Keratinocyte (primary cell): ENCODE data around the gene RAPGEF1. TPM values are rescaled to one million over a fixed set of nuclear protein-coding genes. Genes with fewer than 3 reads are reported as not detected.

ENCODE experiments used
- DNase-seq: peaks from one replicate; pipeline ENCODE4 v3.0.0-alpha.2; 2011; ENCODE audit warnings: low read depth, missing footprints, low spot score
- FAIRE-seq: peaks from 2 replicates; lab custom pipeline; 2011; peaks lifted over from hg19 to GRCh38; lab: Jason Lieb, UNC
- H2AFZ ChIP-seq: 2 replicates; pipeline ENCODE4 v1.6.0; 2012; ENCODE audit warnings: low read length, control low read depth, inconsistent platforms; ENCODE audit not compliant: control insufficient read depth
- H3K27ac ChIP-seq: 2 replicates; pipeline ENCODE4 v1.5.1; 2011; ENCODE audit warnings: low read length; ENCODE audit not compliant: control insufficient read depth, insufficient read depth
- H3K27me3 ChIP-seq: 3 replicates; pipeline ENCODE4 v1.6.0; 2011; ENCODE audit warnings: low read length; ENCODE audit not compliant: control insufficient read depth, insufficient read depth; ENCODE audit errors: extremely low read depth
- H3K36me3 ChIP-seq, 2 experiments: 2 replicates in 1 of 2; 3 replicates in 1 of 2; pipeline ENCODE4 v1.5.1; 2011; ENCODE audit warnings: low read length in 2 of 2, mild to moderate bottlenecking in 1 of 2; ENCODE audit not compliant: control insufficient read depth in 2 of 2, insufficient read depth in 2 of 2; ENCODE audit errors: extremely low read depth in 1 of 2
- H3K4me1 ChIP-seq: 3 replicates; pipeline ENCODE4 v1.5.1; 2011; ENCODE audit warnings: low read length; ENCODE audit not compliant: control insufficient read depth, insufficient read depth; ENCODE audit errors: extremely low read depth
- H3K4me2 ChIP-seq: 3 replicates; pipeline ENCODE4 v1.6.0; 2011; ENCODE audit warnings: low read depth, low read length; ENCODE audit not compliant: control insufficient read depth, insufficient read depth; ENCODE audit errors: extremely low read depth
- H3K4me3 ChIP-seq, 3 experiments: fragments of 200-600 bp in 1 of 3; sonication (generic) in 1 of 3; 2 replicates in 2 of 3; 3 replicates in 1 of 3; pipeline ENCODE4 v1.5.1; 2011 to 2016; ENCODE audit warnings: low read length in 3 of 3, mild to moderate bottlenecking in 3 of 3, control low read depth in 2 of 3, inconsistent platforms in 1 of 3, low read depth in 1 of 3, mixed read lengths in 1 of 3, mixed run types in 1 of 3, moderate library complexity in 1 of 3; ENCODE audit not compliant: control insufficient read depth in 2 of 3, insufficient read depth in 2 of 3; ENCODE audit errors: extremely low read depth in 1 of 3
- H3K79me2 ChIP-seq: 2 replicates; pipeline ENCODE4 v1.6.0; 2012; ENCODE audit warnings: low read length; ENCODE audit not compliant: control insufficient read depth, insufficient read depth
- H3K9ac ChIP-seq: 3 replicates; pipeline ENCODE4 v1.6.0; 2011; ENCODE audit warnings: low read length; ENCODE audit not compliant: control insufficient read depth, insufficient read depth; ENCODE audit errors: extremely low read depth
- H3K9me1 ChIP-seq: 3 replicates; pipeline ENCODE4 v1.6.0; 2011; ENCODE audit warnings: low read length; ENCODE audit not compliant: control insufficient read depth, insufficient read depth; ENCODE audit errors: extremely low read depth
- H3K9me3 ChIP-seq: 2 replicates; pipeline ENCODE4 v1.5.1; 2012; ENCODE audit warnings: low read depth, low read length; ENCODE audit not compliant: control insufficient read depth
- H4K20me1 ChIP-seq: 3 replicates; pipeline ENCODE4 v1.6.0; 2011; ENCODE audit warnings: low read length; ENCODE audit not compliant: control insufficient read depth, insufficient read depth; ENCODE audit errors: extremely low read depth
- EZH2 ChIP-seq: IDR thresholded peaks from one replicate; pipeline ENCODE4 v1.6.1; 2012; ENCODE audit warnings: inconsistent platforms, mild to moderate bottlenecking, low read length, moderate library complexity
- dilution Hi-C: fragments of 300-500 bp; cut with MboI; formaldehyde crosslinking; loops from one replicate; pipeline ENCODE4 v1.7.0; 2020; ENCODE audit warnings: low sequenced_read_pairs; ENCODE audit not compliant: extremely low pct_ligation_motif_present
- polyA plus RNA-seq, 5 experiments: library from polyadenylated mRNA; depleted of rRNA in 3 of 5; stranded (reverse) in 3 of 5; stranded (forward) in 1 of 5; unstranded in 1 of 5; fragments of >200 nt; gene quantifications; 1 replicate in 1 of 5; 2 replicates in 3 of 5; 3 replicates in 1 of 5; pipeline versions ENCODE4 v1.2.1 to v1.2.3, GENCODE V29; 2011 to 2012; ENCODE audit warnings: missing spikeins in 2 of 5, low read depth in 1 of 5, low replicate concordance in 1 of 5
- TF ChIP-seq, protein P1 (sequence below), 3 experiments: IDR thresholded peaks in 1 of 3; conservative IDR thresholded peaks in 1 of 3; optimal IDR thresholded peaks in 1 of 3; 2 replicates in 2 of 3; 3 replicates in 1 of 3; pipeline versions ENCODE3 to v1.5.1; 2011; ENCODE audit warnings: low read length in 3 of 3, mild to moderate bottlenecking in 3 of 3, moderate library complexity in 2 of 3, control low read depth in 1 of 3, inconsistent platforms in 1 of 3; ENCODE audit not compliant: insufficient read depth in 2 of 3; ENCODE audit errors: extremely low read depth in 1 of 3

Gene RAPGEF1
- polyA plus RNA-seq, 1 donor (not counting 4 experiments of a cell fraction or from before 2014, with no cell fraction given) = 18.5 TPM

DNA sequence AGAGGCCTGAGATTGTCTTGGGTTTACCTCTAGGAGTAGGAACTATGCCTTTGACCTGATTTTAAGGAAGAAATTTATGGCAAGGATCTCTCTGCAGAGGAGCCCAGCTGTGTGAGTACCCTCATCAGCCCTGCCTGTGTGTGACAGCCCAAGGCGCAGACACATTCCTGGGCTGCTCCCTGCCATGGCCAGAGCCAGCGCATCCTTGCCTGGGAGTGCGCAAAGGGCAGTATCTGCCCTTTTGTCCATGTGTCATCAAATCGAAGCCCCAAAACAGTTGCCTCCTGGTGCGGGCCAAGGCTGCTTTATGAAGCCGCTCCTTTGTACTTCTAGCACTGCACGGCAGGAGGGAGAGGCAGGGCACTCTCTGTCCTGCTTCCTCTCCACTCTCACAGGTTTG, 142.6 kb downstream of the RAPGEF1 start:
- no peaks in the 10 kb centered on the region for H4K20me1 ChIP-seq
- TF ChIP-seq, protein P1, sequence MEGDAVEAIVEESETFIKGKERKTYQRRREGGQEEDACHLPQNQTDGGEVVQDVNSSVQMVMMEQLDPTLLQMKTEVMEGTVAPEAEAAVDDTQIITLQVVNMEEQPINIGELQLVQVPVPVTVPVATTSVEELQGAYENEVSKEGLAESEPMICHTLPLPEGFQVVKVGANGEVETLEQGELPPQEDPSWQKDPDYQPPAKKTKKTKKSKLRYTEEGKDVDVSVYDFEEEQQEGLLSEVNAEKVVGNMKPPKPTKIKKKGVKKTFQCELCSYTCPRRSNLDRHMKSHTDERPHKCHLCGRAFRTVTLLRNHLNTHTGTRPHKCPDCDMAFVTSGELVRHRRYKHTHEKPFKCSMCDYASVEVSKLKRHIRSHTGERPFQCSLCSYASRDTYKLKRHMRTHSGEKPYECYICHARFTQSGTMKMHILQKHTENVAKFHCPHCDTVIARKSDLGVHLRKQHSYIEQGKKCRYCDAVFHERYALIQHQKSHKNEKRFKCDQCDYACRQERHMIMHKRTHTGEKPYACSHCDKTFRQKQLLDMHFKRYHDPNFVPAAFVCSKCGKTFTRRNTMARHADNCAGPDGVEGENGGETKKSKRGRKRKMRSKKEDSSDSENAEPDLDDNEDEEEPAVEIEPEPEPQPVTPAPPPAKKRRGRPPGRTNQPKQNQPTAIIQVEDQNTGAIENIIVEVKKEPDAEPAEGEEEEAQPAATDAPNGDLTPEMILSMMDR (optimal IDR thresholded peaks at IDR 0.05 in 1 of 3, IDR thresholded peaks at IDR 0.05 in 1 of 3, conservative IDR thresholded peaks at IDR 0.05 in 1 of 3; ENCODE audit: extremely low read depth in 1 of 3, insufficient read depth in 2 of 3, low read length in 3 of 3) = no peak
- TF ChIP-seq EZH2 = no peak
- peaks cover 19 to 24% of the 10 kb centered on the region in 2 experiments for H3K36me3 ChIP-seq
- DNase-seq = no peak
- H3K9ac ChIP-seq = no peak overlapping the region
- FAIRE-seq = no peak
- no peaks in the 10 kb centered on the region for H3K9me1 ChIP-seq
- no peaks in the 10 kb centered on the region for H3K4me1 ChIP-seq
- no peak overlapping the region for H3K4me3 ChIP-seq
- H3K9me3 ChIP-seq = no peaks in the 10 kb centered on the region
- dilution Hi-C loops = no loop called here
- no peak overlapping the region for H3K4me2 ChIP-seq
- H3K27me3 ChIP-seq = no peaks in the 10 kb centered on the region
- no peak overlapping the region for H2AFZ ChIP-seq
- no peak overlapping the region for H3K27ac ChIP-seq
- no peaks in the 10 kb centered on the region for H3K79me2 ChIP-seq

DNA sequence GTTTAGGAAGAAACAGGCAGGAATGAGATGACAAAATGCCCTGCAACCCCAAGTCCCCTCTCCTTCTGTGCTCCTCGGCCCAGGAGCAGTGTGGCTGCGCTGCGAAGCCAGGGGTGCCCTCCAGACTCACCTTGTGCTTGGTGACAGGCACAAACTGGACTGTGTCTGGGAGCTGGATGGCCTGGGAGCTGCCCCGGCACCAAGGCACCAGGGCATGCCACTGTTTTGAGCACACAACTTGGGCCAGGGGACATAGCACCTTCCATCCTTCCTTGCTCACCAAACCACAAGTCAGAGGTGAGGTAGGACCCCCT, 143.5 kb downstream of the RAPGEF1 start:
- no peak overlapping the region for H3K4me3 ChIP-seq
- no peak overlapping the region for H3K4me2 ChIP-seq
- no peak overlapping the region for H3K9ac ChIP-seq
- dilution Hi-C loops = no loop called here
- H4K20me1 ChIP-seq = no peaks in the 10 kb centered on the region
- H3K4me1 ChIP-seq = no peaks in the 10 kb centered on the region
- TF ChIP-seq, protein P1 (optimal IDR thresholded peaks at IDR 0.05 in 1 of 3, IDR thresholded peaks at IDR 0.05 in 1 of 3, conservative IDR thresholded peaks at IDR 0.05 in 1 of 3; ENCODE audit: extremely low read depth in 1 of 3, insufficient read depth in 2 of 3, low read length in 3 of 3) = no peak
- H3K27me3 ChIP-seq = no peaks in the 10 kb centered on the region
- no peaks in the 10 kb centered on the region for H3K9me3 ChIP-seq
- no peaks in the 10 kb centered on the region for H3K79me2 ChIP-seq
- no peak for FAIRE-seq
- no peak for DNase-seq
- no peaks in the 10 kb centered on the region for H3K9me1 ChIP-seq
- H2AFZ ChIP-seq = no peak overlapping the region
- peaks cover 19 to 20% of the 10 kb centered on the region in 2 experiments for H3K36me3 ChIP-seq
- no peak overlapping the region for H3K27ac ChIP-seq
